ENCODE measurements around the gene ZCCHC4.

- TF ChIP-seq CTCF (IDR thresholded peaks at IDR 0.05) (no peak), POLR2A (IDR thresholded peaks at IDR 0.05) (no peak)
These were observed 9.9 kb upstream of the ZCCHC4 start for GRCh38 chr4:25302626-25303025.
